Measurements from ENCODE around the gene CAPNS2.
A peak's percentile ranks its signal among the peaks of the same experiment; 100 is the strongest.

The CAPNS2 gene

GRCh38 chr16:55559233-55559632 is 7.3 kb upstream of the CAPNS2 start:
- Mint-ChIP-seq H3K9me3 (no peaks in the 10 kb centered on the region), H3K4me1 (no peaks in the 10 kb centered on the region), H3K27me3 (no peaks in the 10 kb centered on the region), H3K4me3 (no peak overlapping the region), H3K27ac (no peak overlapping the region)
- DNase-seq (no peak), ATAC-seq (no peak)

- Mint-ChIP-seq H3K4me1 (no peaks in the 10 kb centered on the region), H3K9me3 (no peaks in the 10 kb centered on the region), H3K4me3 (no peak overlapping the region), H3K27me3 (no peaks in the 10 kb centered on the region), H3K27ac (no peak overlapping the region)
- no peak for DNase-seq
- no peak for ATAC-seq
Measured at GRCh38 chr16:55559933-55560516, 6.5 kb upstream of the CAPNS2 start.

- H3K4me3 Mint-ChIP-seq = no peak overlapping the region
- H3K4me1 Mint-ChIP-seq = no peaks in the 10 kb centered on the region
- no peaks in the 10 kb centered on the region for H3K27me3 Mint-ChIP-seq
- DNase-seq (no peak), ATAC-seq (no peak)
- no peaks in the 10 kb centered on the region for H3K9me3 Mint-ChIP-seq
- no peak overlapping the region for H3K27ac Mint-ChIP-seq
Measured at GRCh38 chr16:55561319-55561848, 5.1 kb upstream of the CAPNS2 start.

GRCh38 chr16:55562936-55563335 is 3.5 kb upstream of the CAPNS2 start:
- H3K9me3 Mint-ChIP-seq = no peaks in the 10 kb centered on the region
- no peak overlapping the region for H3K4me3 Mint-ChIP-seq
- H3K4me1 Mint-ChIP-seq = no peaks in the 10 kb centered on the region
- H3K27me3 Mint-ChIP-seq = no peaks in the 10 kb centered on the region
- no peak for DNase-seq
- ATAC-seq = no peak
- H3K27ac Mint-ChIP-seq = no peak overlapping the region

- no peaks in the 10 kb centered on the region for H3K9me3 Mint-ChIP-seq
- no peak for DNase-seq
- no peaks in the 10 kb centered on the region for H3K27me3 Mint-ChIP-seq
- H3K4me1 Mint-ChIP-seq = no peaks in the 10 kb centered on the region
- ATAC-seq = no peak
- H3K27ac Mint-ChIP-seq = no peak overlapping the region
- H3K4me3 Mint-ChIP-seq = no peak overlapping the region
Measured at GRCh38 chr16:55563797-55564196, 2.7 kb upstream of the CAPNS2 start.

- DNase-seq = no peak
- Mint-ChIP-seq H3K27me3 (no peaks in the 10 kb centered on the region), H3K4me3 (no peak overlapping the region), H3K4me1 (no peaks in the 10 kb centered on the region), H3K9me3 (no peaks in the 10 kb centered on the region), H3K27ac (no peak overlapping the region)
- ATAC-seq = no peak
Measured at GRCh38 chr16:55565086-55565485, 1.4 kb upstream of the CAPNS2 start.

- no peak for ATAC-seq
- no peaks in the 10 kb centered on the region for H3K9me3 Mint-ChIP-seq
- H3K27ac Mint-ChIP-seq = no peak overlapping the region
- DNase-seq = no peak
- no peaks in the 10 kb centered on the region for H3K4me1 Mint-ChIP-seq
- no peak overlapping the region for H3K4me3 Mint-ChIP-seq
- no peaks in the 10 kb centered on the region for H3K27me3 Mint-ChIP-seq
Measured at GRCh38 chr16:55567382-55567781, 898 bp downstream of the CAPNS2 start.

- no peak overlapping the region for H3K27ac Mint-ChIP-seq
- H3K4me1 Mint-ChIP-seq = no peaks in the 10 kb centered on the region
- ATAC-seq (no peak), DNase-seq (no peak)
- H3K4me3 Mint-ChIP-seq = no peak overlapping the region
- H3K27me3 Mint-ChIP-seq = no peaks in the 10 kb centered on the region
- no peaks in the 10 kb centered on the region for H3K9me3 Mint-ChIP-seq
Measured at GRCh38 chr16:55568207-55568606, 1.7 kb downstream of the CAPNS2 start.

GRCh38 chr16:55569025-55569424 is 2.5 kb downstream of the CAPNS2 start:
- Mint-ChIP-seq H3K4me3 (no peak overlapping the region), H3K27me3 (no peaks in the 10 kb centered on the region), H3K9me3 (no peaks in the 10 kb centered on the region), H3K4me1 (no peaks in the 10 kb centered on the region), H3K27ac (no peak overlapping the region)
- DNase-seq (no peak), ATAC-seq (no peak)

GRCh38 chr16:55570159-55570558 is 3.7 kb downstream of the CAPNS2 start:
- Mint-ChIP-seq H3K27ac (no peak overlapping the region), H3K27me3 (no peaks in the 10 kb centered on the region), H3K4me3 (no peak overlapping the region), H3K9me3 (no peaks in the 10 kb centered on the region), H3K4me1 (no peaks in the 10 kb centered on the region)
- ATAC-seq (no peak), DNase-seq (no peak)

GRCh38 chr16:55571191-55571897 is 4.9 kb downstream of the CAPNS2 start:
- no peaks in the 10 kb centered on the region for H3K4me1 Mint-ChIP-seq
- no peak for ATAC-seq
- DNase-seq = no peak
- no peaks in the 10 kb centered on the region for H3K27me3 Mint-ChIP-seq
- no peak overlapping the region for H3K4me3 Mint-ChIP-seq
- H3K27ac Mint-ChIP-seq = no peak overlapping the region
- no peaks in the 10 kb centered on the region for H3K9me3 Mint-ChIP-seq

- DNase-seq = no peak
Measured at GRCh38 chr16:55572439-55572838, 6.0 kb downstream of the CAPNS2 start.

GRCh38 chr16:55574811-55575210 is 8.3 kb downstream of the CAPNS2 start:
- Mint-ChIP-seq H3K4me3 (no peak overlapping the region), H3K4me1 (no peaks in the 10 kb centered on the region), H3K27ac (no peak overlapping the region), H3K9me3 (no peaks in the 10 kb centered on the region), H3K27me3 (no peaks in the 10 kb centered on the region)
- ATAC-seq (no peak), DNase-seq (no peak)

More at GRCh38 chr16:55572439-55572838, 6.0 kb downstream of the CAPNS2 start:
- Mint-ChIP-seq H3K27ac (peak overlapping the region in 1 of 2 donors; percentile 20), H3K9me3 (no peaks in the 10 kb centered on the region), H3K4me3 (no peak overlapping the region), H3K27me3 (no peaks in the 10 kb centered on the region), H3K4me1 (no peaks in the 10 kb centered on the region)
- ATAC-seq = no peak

GRCh38 chr16:55575496-55575895 is 9.0 kb downstream of the CAPNS2 start:
- no peak overlapping the region for H3K27ac Mint-ChIP-seq
- ATAC-seq (no peak), DNase-seq (no peak)
- no peaks in the 10 kb centered on the region for H3K4me1 Mint-ChIP-seq
- H3K27me3 Mint-ChIP-seq = no peaks in the 10 kb centered on the region
- no peak overlapping the region for H3K4me3 Mint-ChIP-seq
- no peaks in the 10 kb centered on the region for H3K9me3 Mint-ChIP-seq

GRCh38 chr16:55576384-55576783 is 9.9 kb downstream of the CAPNS2 start:
- DNase-seq (no peak), ATAC-seq (no peak)
- Mint-ChIP-seq H3K4me3 (no peak overlapping the region), H3K9me3 (no peaks in the 10 kb centered on the region), H3K27me3 (no peaks in the 10 kb centered on the region), H3K27ac (no peak overlapping the region), H3K4me1 (no peaks in the 10 kb centered on the region)

- Mint-ChIP-seq H3K9me3 (no peaks in the 10 kb centered on the region), H3K27ac (no peak overlapping the region), H3K4me3 (no peak overlapping the region), H3K27me3 (no peaks in the 10 kb centered on the region), H3K4me1 (no peaks in the 10 kb centered on the region)
- ATAC-seq = no peak
- DNase-seq = no peak
Measured at GRCh38 chr16:55577887-55578286, 11.4 kb downstream of the CAPNS2 start.

- Mint-ChIP-seq H3K27me3 (no peaks in the 10 kb centered on the region), H3K4me1 (no peaks in the 10 kb centered on the region), H3K9me3 (no peaks in the 10 kb centered on the region), H3K27ac (no peak overlapping the region), H3K4me3 (no peak overlapping the region)
- DNase-seq = no peak
- no peak for ATAC-seq
Measured at GRCh38 chr16:55585631-55586030, 19.1 kb downstream of the CAPNS2 start.

Measured in stimulated activated naive CD8-positive, alpha-beta T cell treated with anti-CD3 and anti-CD28 coated beads, Interleukin-15, amount 100 ng/mL, for 72 hours (primary cell).